Measurements from ENCODE around the gene KRT6B.
"Not testable (repeated sequence)": the region's sequence is repeated elsewhere in the genome, so short reads cannot be mapped to it uniquely, and the experiment has no call there.

Gene KRT6B

GRCh38 chr12:52411815-52412214, 40.1 kb downstream of the KRT6B start:
- no peak for DNase-seq (ENCODE audit: low spot score)

- not testable (repeated sequence) for DNase-seq (ENCODE audit: low spot score)
Observed at GRCh38 chr12:52410589-52411248, 41.2 kb downstream of the KRT6B start.

DNA sequence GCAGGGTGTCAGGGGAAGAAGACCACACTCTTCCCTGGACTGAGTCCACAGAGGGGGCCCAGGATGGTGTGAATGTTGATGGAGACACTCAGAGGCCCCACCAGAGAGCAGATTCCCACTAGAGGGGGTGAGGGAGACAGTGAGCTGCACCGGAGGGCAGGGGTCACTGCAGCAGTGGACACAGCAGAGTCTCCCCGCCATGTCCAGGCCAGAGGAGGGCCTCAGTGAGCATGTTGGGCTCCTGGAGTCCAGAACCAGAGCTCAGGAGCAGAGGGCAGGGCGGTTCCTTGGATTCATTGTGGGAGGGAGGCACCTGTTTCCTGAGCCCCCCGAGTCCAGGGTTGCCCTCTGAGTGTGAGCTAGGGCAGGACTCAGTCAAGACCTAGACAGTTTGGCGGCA, 44.0 kb downstream of the KRT6B start:
- no peak for DNase-seq (ENCODE audit: low spot score)

GRCh38 chr12:52405922-52406385, 46.0 kb downstream of the KRT6B start, which contains the start of gene KRT82:
Gene KRT82, minus strand, starts transcription at chr12:52406335. Its CDS starts 58 bp downstream, at chr12:52406277.
- DNase-seq (ENCODE audit: low spot score) = no peak

DNA sequence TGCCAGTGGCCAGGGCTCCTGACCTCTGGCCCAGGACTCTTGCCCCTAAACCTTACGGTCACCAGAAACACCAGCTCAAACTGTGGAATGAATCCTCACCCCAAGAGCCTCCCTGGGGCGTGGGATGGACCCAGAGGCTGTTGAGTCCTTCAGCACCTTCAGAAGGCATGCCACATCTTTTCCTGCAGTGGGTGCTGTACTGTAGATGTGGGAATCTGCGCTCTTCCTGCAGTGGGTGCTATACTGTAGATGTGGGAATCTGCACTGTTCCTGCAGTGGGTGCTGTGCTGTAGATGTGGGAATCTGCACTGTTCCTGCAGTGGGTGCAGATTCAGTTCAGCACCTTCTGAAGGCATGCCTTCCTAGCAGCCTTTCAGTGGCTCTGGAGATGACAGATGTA, 47.0 kb downstream of the KRT6B start:
- no peak for DNase-seq (ENCODE audit: low spot score)

DNA sequence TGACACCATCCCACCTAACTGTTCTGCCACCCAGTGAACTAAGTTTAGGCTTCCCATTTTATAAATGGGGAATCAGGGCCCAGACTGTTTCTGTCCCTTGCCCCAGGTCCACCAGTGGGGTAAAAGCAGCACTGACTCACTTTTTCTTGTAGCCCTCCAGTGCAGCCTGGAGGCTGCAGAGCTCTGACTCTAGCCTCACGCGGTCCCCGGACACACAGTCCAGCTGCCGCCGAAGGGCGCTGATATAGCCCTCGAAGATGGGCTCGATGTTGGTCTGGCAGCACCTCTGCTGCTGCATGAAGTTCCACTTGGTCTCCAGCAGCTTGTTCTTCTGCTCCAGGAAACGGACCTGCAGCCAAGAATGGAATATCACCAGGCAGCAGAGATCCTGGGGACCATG, 48.4 kb downstream of the KRT6B start:
- DNase-seq (ENCODE audit: low spot score) = no peak

GRCh38 chr12:52402873-52403540, 48.9 kb downstream of the KRT6B start:
- DNase-seq (ENCODE audit: low spot score) = no peak

DNA sequence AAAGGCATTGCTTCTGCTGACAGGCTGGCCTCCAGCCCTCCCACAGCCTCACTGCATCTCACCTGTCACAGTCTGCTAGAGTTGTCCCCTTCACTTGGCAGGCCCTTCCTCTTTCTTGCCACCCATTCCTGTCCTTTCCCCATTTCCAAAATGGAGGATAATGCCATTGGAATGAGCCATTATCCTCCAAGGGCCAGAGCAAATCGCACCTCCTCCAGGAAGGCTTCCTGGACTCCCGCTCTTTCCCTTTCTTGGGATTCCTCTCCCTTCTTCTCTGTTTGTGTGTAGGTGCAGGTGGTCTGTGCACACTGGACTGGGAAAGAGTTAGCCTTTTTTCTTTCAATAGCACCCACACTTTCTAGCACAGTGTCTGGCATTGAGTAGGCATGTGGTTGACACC, 49.6 kb downstream of the KRT6B start:
- no peak for DNase-seq (ENCODE audit: low spot score)

GRCh38 chr12:52401926-52402325, 50.0 kb downstream of the KRT6B start:
- no peak for DNase-seq (ENCODE audit: low spot score)

DNA sequence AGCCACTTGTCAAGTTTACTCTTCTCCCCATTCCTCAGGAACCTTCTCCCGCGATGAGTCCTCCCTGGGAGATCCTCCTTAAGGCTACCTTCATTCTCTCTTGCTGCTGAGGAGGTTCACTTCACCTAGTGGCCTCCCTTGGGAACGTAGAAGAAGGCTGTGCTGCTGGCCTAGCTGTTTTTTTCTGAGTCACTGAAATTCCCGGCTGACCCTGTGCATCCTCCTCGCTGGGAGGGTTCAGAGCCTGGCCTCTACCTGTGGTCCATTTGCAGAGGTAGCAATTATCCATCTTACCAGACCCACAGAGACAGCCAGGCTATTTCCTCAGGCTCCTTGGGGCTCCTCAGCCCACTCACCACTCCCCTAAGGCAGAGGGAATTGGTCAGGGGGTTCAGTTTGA, 50.4 kb downstream of the KRT6B start:
- DNase-seq (ENCODE audit: low spot score) = no peak

- DNase-seq (ENCODE audit: low spot score) = no peak
Observed at GRCh38 chr12:52400906-52401305, 51.0 kb downstream of the KRT6B start.

- DNase-seq (ENCODE audit: low spot score) = no peak
Observed at GRCh38 chr12:52399756-52400155, 52.2 kb downstream of the KRT6B start.

DNA sequence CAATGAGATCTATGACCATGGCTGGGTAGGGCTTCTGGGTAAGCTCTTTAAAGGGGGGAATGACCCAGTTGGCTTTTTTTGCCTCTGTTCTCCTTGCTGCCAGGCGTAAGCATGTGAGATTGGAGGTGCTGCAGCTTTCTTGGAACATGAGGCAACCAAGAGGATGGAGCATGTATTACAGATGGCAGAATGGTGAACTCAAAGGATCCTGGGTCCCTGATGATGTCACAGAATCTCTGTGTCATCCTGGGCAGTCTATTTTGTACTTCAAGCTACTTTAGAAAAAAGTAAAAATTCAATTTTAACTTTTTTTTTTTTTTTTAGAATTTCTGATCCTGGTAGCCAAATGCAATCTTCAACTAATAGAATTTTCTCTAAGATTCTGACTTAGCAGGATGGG, 53.8 kb downstream of the KRT6B start:
- no peak for DNase-seq (ENCODE audit: low spot score)

DNA sequence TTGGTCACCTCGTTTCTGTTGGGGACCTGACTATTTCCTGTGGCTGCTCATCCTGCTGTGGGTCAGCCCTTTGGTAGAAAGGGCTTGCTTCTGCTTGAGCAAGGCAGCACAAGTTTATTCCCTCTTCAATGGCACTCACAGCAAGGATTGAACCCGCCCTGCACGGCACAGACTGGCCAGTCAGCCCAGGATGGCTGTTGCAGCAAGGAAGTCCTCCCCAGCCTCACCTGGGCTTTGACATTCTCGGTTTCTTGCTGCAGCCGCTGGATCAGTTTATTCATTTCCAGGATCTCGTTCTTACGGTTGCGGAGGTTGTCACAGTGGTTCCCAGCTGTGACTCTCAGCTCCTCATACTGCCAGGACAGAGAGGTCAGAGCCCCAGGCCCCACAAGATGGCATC, 55.3 kb downstream of the KRT6B start:
- no peak for DNase-seq (ENCODE audit: low spot score)

Measured in HuH-7 (cell line).